Ammon's horn (tissue), 1 donor: ENCODE results near the gene SACM1L.

Experiments used
- DNase-seq: peaks from one replicate; pipeline ENCODE4 v3.0.0-alpha.2; 2016; ENCODE audit warnings: low spot score

The SACM1L gene

GRCh38 chr3:45771831-45772230, 82.6 kb downstream of the SACM1L start:
- no peak for DNase-seq

DNA sequence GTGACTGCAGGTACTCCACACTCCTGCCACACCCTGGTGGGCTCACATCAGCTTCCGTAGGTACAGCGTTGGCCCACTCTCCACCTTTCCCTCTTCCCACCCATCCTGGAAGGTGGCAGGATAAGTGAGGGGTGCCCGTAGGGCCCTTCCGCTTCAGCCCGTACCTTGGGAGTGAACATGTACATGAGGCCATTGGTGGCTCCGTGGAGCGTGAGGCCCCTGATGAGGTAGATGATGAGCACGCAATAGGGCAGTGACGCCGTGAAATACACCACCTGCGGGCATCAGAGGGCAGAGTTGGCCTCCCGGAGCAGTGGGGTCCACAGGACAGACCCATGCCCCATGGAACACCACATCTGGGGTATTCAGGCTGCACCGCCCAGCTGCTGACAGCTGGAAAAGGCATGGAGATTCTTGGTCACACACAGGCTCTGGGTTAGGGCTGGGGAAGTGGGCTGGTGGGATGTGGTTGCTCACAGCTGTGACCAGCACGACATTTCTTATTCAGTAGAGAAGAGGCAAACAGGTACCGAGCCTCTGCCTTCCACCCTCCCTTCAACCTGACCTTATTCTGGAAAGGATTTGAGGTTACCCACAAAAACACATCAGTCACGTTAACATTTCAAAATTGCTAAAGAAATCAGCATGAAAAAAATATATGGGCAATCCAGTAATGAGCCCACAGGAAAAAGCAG, 83.3 kb downstream of the SACM1L start:
- no peak for DNase-seq

- DNase-seq = no peak
Observed at GRCh38 chr3:45773072-45773471, 83.9 kb downstream of the SACM1L start.

GRCh38 chr3:45773714-45774449, 84.7 kb downstream of the SACM1L start:
- no peak for DNase-seq

DNA sequence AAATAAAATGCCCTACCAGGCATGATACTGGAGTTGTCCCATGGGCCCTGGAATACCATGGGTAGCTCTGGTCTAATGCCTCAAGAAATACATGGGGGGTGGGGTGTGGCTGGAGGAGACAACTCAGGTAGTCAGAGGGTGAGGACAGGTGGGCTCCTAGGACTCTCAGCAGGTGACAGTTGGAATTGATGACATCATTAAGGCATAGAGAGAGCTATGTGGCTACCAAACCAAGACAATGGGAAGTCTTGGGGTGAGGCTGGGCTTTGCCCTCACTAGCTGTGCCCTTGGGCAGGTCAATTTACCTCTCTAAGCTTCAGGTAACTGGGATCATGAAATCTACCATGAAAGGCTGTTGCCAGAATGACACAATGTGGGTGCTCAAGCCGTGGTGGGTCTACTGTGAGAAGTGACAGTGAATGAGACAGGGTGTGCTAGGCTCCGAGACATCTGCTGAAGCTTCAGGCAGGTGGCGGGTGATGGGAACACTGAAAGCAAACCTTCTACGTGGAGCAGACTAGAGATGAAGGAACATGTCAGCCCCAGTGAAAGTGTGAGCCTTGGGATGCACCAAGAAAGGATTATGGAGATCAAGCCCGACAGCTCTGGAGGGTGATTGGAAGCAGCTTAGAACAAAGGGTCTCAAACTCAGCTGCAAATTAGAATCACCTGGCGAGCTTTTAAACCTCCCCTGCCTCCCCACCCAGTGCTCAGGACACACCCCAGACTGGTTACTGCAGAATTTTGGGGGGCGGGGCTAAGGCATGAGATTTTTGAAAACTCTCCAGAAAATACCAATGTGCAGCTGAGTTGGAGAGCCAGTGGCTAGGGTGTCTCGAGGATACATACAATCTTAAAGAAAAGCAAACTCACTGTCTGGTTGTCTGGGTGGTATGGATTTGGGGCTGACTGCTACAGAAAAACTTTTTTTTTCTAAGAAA, 85.7 kb downstream of the SACM1L start:
- DNase-seq = no peak

DNA sequence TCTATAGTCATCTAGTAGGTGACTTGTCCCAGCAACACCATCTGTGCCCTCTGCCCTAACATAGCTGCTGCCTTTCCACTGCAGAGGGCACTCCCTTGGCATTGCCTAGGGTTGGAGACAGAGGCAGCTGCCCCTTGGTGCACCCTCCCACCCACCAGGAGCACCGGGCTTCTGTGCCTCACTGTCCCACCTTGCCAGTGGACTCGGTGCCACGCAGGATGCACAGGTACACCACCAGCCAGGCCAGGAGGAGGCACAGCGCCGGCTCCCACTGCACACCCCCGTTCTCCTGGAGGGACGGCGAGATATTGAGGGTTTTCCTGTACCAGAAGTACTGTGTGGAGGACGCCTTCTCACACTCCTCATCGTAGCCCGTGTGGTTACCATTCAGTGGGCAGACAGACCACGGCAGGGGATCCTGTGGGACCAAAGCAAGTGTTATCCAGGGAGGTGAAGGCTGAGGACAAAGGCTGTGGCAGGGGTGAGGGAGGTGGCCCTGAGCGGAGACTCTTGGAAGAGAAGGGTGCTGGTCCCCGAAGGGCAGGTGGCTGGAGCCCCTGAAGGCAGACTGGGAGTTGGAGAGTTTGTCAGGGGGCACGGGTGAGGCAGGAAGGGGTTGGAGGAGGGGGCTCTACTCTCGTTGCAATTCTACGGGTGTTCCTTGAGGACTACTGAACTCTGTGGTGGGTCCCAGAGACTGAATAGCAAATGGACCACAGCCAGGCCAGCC, 86.5 kb downstream of the SACM1L start:
- no peak for DNase-seq

DNA sequence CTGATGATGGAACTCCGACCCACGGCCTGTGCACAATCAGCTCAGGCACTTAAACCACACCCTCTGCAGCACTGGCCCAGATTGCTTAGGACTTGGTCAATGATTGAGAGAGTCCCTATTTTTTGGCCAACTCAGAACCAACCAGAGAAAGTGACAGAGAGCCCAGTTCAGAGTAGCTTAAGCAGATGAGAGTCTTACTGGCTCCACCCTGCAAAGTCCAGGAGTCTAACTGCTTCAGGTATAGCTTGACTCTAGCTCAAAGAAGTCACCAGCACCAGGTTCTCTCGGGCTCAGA, 87.1 kb downstream of the SACM1L start:
- DNase-seq = no peak

GRCh38 chr3:45776611-45777010, 87.4 kb downstream of the SACM1L start:
- no peak for DNase-seq

GRCh38 chr3:45777111-45777745, 88.0 kb downstream of the SACM1L start:
- no peak for DNase-seq

DNA sequence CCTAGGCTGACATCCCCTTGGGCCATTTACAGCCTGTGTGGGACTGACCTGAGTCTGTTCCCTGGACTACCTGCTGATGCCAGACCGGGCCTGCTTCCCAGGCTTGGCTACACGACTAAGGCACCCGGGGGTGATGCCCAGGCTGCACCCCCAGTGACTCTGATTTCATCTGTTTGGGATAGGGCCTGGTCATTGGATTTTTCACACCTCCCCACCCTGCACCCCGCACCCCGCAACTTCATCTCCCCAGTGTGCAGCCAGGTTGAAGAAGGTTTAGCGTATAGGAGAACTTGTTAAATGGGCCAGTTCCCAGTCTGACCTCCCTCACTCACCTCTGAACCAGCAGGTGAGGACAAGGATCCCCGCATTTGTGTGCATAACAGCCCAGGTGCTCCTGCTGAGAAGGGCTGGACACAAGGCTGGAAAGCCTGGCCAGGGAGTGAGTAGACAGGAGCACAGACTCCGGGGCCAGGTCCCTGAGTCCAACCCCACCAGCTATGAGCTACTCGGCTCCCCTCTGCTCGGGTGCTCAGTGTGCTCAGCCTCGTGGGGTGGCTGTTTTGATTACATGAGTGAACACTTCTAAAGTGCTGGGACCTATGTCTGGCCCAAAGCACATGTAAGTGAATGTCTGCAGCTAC, 88.7 kb downstream of the SACM1L start:
- no peak for DNase-seq

GRCh38 chr3:45778761-45779201, 89.6 kb downstream of the SACM1L start:
- DNase-seq = no peak

DNA sequence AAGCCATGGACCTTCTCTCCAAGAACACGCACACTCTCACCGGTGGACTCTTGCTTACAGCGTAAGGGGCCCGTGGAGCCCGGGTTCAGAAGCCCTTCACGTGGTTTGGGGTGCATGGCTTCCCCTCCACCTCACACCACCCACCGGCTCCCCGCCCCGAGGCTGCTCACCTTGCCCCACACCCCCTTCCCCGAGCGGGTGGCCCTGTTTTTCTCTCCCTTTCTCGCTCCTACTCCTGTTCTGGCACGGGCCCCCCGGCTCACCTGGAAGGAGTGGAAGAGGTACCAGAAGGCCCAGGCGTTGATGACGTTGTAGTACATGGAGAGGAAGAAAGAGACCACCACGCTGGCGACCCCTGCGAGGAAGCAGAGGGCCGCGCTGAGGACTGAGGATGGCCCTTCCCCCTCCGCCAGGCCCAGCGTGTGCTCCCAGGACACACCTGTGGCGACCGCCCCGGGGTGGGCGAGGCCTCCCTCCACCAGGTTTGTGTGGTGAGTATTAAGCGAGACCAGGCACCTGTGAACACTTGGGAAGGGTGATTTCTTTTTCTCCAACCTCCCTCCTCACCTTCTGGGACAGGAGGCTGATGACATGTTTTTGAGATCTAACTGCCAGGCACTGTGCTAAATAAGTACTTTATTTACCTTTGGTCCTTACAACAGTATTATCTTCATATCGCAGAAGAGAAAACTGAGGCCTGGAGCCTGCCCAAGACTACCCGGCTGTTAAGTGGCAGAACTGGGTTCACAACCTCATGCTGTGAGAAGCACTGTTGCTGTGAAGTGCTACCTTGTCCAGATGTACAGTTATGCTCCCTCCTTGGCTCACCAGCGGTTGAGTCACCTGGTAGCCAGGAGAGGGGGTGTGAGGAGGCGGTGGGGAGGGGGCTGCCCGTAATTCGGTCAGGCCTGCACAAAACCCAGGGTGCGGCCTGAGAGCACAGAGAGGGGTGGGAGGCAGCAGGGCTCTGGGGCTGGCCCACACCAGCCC, 90.8 kb downstream of the SACM1L start:
- no peak for DNase-seq

- no peak for DNase-seq
Observed at GRCh38 chr3:45781271-45781670, 92.1 kb downstream of the SACM1L start.

GRCh38 chr3:45781841-45782240, 92.6 kb downstream of the SACM1L start:
- DNase-seq = no peak

- DNase-seq = no peak
Observed at GRCh38 chr3:45782381-45782780, 93.2 kb downstream of the SACM1L start.

GRCh38 chr3:45783667-45784066, 94.5 kb downstream of the SACM1L start:
- no peak for DNase-seq

DNA sequence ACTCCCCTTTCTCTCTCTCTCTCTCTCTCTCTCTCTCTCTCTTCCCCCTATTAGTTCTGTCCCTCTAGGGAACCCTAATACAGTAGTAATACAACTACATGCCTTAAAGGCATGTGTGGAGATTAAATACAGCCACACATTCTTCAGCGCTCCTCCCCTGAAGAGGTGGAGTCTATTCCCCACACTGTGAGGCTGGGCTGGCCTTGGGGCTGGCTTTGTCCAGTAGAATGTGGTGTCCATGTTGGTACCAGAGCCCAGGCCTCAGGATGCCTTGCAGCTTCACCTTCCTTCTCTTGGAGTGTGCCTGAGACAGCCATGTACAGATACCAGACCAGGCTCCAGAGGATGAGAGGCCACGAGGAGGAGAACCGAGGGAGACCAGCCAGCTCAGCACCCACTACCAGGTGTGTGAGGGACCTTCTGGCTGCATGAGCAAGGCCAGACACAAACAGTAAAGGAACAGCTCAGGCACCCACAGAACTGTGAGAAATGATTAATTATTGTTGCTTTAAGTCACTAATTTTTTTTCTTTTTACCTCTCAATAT, 96.5 kb downstream of the SACM1L start:
- no peak for DNase-seq

DNA sequence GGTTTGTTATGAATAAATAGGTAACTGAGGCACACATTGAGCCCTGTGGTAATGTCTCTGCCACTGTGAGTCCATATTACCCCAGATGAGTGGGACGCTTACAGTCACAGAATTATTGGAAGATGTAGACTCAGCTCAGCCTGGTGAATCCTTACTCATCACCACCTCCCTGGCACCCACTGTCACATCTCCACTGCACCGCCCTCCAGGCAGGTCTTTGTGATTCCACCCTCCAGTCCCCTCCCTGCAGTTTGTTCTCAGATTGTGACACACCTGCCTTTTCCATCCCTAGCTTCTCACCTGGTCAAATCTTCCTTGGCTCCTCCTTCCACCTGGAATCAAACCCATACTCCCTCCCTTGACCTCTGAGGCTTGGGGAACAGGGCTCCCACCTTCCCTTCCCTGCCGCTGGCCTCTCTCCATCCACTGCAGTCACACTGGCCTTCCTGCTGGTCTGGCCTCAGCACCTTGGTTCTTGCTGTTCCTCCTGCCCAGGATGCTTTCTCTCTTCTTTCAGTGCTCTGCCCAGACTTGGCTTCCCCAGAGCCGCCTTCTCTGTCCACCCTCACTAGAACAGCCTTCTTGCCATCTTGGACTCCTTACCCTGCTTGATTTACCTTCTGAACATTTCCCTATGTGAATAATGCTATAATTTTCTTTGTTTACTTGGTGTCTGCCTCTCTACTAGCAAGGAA, 97.8 kb downstream of the SACM1L start:
- DNase-seq = no peak

DNA sequence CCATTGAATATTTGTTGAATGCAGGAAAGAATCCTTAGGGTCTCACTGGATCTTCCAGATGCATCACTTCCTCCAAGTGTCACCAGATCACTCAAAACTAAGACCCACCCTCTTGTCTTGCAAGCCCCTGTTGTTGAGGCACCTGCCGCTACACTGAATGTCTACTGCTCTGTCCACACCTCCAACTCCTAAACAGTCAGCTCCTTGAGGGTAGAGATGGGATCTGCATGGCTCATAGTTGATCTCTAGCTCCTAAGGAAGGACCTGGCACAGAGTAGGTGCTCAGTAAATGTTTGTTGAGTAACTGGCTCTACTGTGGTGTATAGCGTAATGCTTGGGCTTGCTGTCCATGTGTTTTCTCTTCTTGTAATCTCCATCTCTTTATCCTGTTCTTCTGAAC, 98.4 kb downstream of the SACM1L start:
- DNase-seq = no peak
